ENCODE results near the gene PMPCB.
"Not testable (repeated sequence)": the region's sequence is repeated elsewhere in the genome, so short reads cannot be mapped to it uniquely, and the experiment has no call there.

The PMPCB gene

GRCh38 chr7:103296901-103297836 is at the start of gene PMPCB:
Gene PMPCB (plus strand): TSS chr7:103297435. CDS start chr7:103297460, 25 bp downstream.
- DNase-seq, result peak; percentile 84

GRCh38 chr7:103253699-103254506 is 43.3 kb upstream of the PMPCB start:
- DNase-seq, result not testable (repeated sequence)

- not testable (repeated sequence) for DNase-seq
Observed at GRCh38 chr7:103264054-103264453, 33.2 kb upstream of the PMPCB start.

- not testable (repeated sequence) for DNase-seq
Observed at GRCh38 chr7:103266229-103266628, 31.0 kb upstream of the PMPCB start.

- not testable (repeated sequence) for DNase-seq
Observed at GRCh38 chr7:103273374-103273773, 23.9 kb upstream of the PMPCB start.

GRCh38 chr7:103274867-103275266 is 22.4 kb upstream of the PMPCB start:
- DNase-seq, result not testable (repeated sequence)

- not testable (repeated sequence) for DNase-seq
Observed at GRCh38 chr7:103278195-103278594, 19.0 kb upstream of the PMPCB start.

GRCh38 chr7:103279636-103279962 is 17.6 kb upstream of the PMPCB start:
- peak; percentile 44 for DNase-seq

GRCh38 chr7:103279963-103280802 is 17.1 kb upstream of the PMPCB start:
- DNase-seq, result peak; percentile 69

GRCh38 chr7:103280803-103281155 is 16.5 kb upstream of the PMPCB start:
- peak; percentile 69 for DNase-seq

GRCh38 chr7:103282802-103283427 is 14.3 kb upstream of the PMPCB start:
- DNase-seq, result not testable (repeated sequence)

GRCh38 chr7:103292122-103292521 is 5.1 kb upstream of the PMPCB start:
- DNase-seq, result no peak

- DNase-seq, result no peak
Observed at GRCh38 chr7:103293526-103293925, 3.7 kb upstream of the PMPCB start.

GRCh38 chr7:103297837-103298179 is 573 bp downstream of the PMPCB start:
- DNase-seq, result no peak

- no peak for DNase-seq
Observed at GRCh38 chr7:103299660-103300059, 2.4 kb downstream of the PMPCB start.

- no peak for DNase-seq
Observed at GRCh38 chr7:103301441-103301840, 4.2 kb downstream of the PMPCB start.

- no peak for DNase-seq
Observed at GRCh38 chr7:103307503-103308231, 10.4 kb downstream of the PMPCB start.

- DNase-seq, result no peak
Observed at GRCh38 chr7:103314852-103315251, 17.6 kb downstream of the PMPCB start.

GRCh38 chr7:103316380-103316941 is 19.2 kb downstream of the PMPCB start:
- DNase-seq, result no peak

GRCh38 chr7:103317009-103317408 is 19.8 kb downstream of the PMPCB start:
- no peak for DNase-seq

- DNase-seq, result no peak
Observed at GRCh38 chr7:103325744-103326143, 28.5 kb downstream of the PMPCB start.

Data from NCI-H526 treated with DMSO at 0.1 percent for 48 hours (cell line).